H1 (cell line): ENCODE measurements around the gene ARPIN. TPM values are rescaled to one million over a fixed set of nuclear protein-coding genes. Genes with fewer than 3 reads are reported as not detected.

Source experiments
- NANOG ChIP-seq: IDR thresholded peaks from 2 replicates; pipeline ENCODE4 v1.6.1; 2011; ENCODE audit warnings: low read length, low read depth, mild to moderate bottlenecking, inconsistent platforms; ENCODE audit not compliant: insufficient read depth, poor library complexity, severe bottlenecking
- polyA plus RNA-seq, 7 experiments: library from polyadenylated mRNA; depleted of rRNA in 3 of 7; stranded (reverse) in 5 of 7; unstranded in 2 of 7; fragments of >200 nt in 5 of 7; fragments of 200-250 nt in 2 of 7; gene quantifications; 1 replicate in 5 of 7; 2 replicates in 1 of 7; 4 replicates in 1 of 7; pipeline versions ENCODE4 v1.2.1 to v1.2.3, GENCODE V29; 2011 to 2013; ENCODE audit warnings: missing spikeins in 2 of 7, mixed read lengths in 2 of 7
- total RNA-seq: library from RNA; stranded (reverse); fragmentation: NEBNext Ultra II Directional; extraction: Animal tissue kit (Norgen Biotek cat#: 25700); gene quantifications from 2 replicates; pipeline ENCODE4 v1.2.1, GENCODE V29; 2021

The ARPIN gene
- total and polyA plus RNA-seq, 2 of the 8 experiments (the other 6 are each of a cell fraction or from before 2014, with no cell fraction given) = 3.1 to 3.9 TPM

- TF ChIP-seq NANOG = no peak
- TF ChIP-seq, all 59 proteins: peak for 0
Measured at GRCh38 chr15:89928421-89928820, 15.7 kb upstream of the ARPIN start (continued).
